ENCODE results near the gene ZNF428.
A peak's percentile ranks its signal among the peaks of the same experiment; 100 is the strongest.
"Not testable (repeated sequence)": the region's sequence is repeated elsewhere in the genome, so short reads cannot be mapped to it uniquely, and the experiment has no call there.

Gene ZNF428

DNA sequence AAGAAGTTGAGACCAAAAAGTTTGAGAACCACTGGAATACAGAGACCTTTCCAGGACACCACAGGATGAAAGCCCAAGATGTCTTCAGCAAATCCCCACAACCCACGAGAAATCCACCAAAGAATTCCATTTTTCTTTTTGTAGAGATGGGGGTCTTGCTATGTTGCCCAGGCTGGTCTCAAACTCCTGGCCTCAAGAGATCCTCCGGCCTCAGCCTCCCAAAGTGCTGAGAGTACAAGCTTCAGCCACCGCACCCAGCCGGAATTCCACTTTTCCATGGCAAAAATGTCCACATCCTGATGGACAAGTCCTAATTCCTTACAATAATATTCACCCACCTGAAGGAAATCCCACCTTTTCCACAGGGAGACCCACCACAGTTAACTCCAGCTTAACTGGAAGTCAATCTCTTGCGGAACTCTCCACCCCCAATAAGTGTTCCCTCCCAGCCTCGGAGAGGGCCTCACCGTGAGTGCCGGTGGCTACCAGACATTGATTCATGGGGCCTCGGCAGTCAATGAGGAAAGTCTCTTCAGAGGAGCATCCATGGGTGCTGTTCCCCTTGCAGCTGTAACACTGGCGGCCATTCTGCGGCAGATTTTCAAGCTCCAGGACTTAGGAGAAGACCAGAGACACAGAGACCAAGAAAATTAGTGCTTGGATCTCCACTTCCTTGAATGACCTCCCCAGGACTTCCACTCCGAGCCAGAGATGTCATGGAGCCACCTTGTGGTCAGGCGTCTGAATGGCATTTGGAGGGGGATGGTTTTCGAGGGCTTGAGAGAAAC, 32.5 kb upstream of the ZNF428 start:
- Histone ChIP-seq H3K36me3 (replicated peaks) (peaks cover 10% of the 10 kb centered on the region), H3K9me3 (no peaks in the 10 kb centered on the region), H3K4me1 (no peaks in the 10 kb centered on the region; the same call in 1 of the 2 replicates), H3K4me3 (no peak overlapping the region), H3K27me3 (ENCODE audit: low read depth) (no peaks in the 10 kb centered on the region)
- in situ Hi-C loops (cut with MboI; ENCODE audit: low sequenced_read_pairs), result loop anchor here (10.0 kb wide), 1 partner anchor 207 kb away; no protein-coding TSS in a partner anchor
- DNase-seq (ENCODE audit: low spot score in 2 of 2), result peak; percentile 61 to 74

GRCh38 chr19:43650276-43650675, 30.8 kb upstream of the ZNF428 start:
- not testable (repeated sequence) for H3K9me3 ChIP-seq; H3K4me1 ChIP-seq; H3K27me3 ChIP-seq (ENCODE audit: low read depth); H3K4me3 ChIP-seq; DNase-seq (ENCODE audit: low spot score in 2 of 2); H3K36me3 ChIP-seq (replicated peaks)
- in situ Hi-C loops (cut with MboI; ENCODE audit: low sequenced_read_pairs), result loop anchor here (10.0 kb wide), 1 partner anchor 205 kb away; no protein-coding TSS in a partner anchor

- Histone ChIP-seq H3K4me1 (no peaks in the 10 kb centered on the region; the same call in 1 of the 2 replicates), H3K27me3 (ENCODE audit: low read depth) (no peaks in the 10 kb centered on the region), H3K9me3 (no peaks in the 10 kb centered on the region), H3K36me3 (replicated peaks) (peaks cover 7% of the 10 kb centered on the region; the same call in 1 of the 2 replicates), H3K4me3 (no peak overlapping the region)
- in situ Hi-C loops (cut with MboI; ENCODE audit: low sequenced_read_pairs), result no loop called here
- no peak for DNase-seq (ENCODE audit: low spot score in 2 of 2)
Observed at GRCh38 chr19:43649514-43649913, 30.1 kb upstream of the ZNF428 start.

DNA sequence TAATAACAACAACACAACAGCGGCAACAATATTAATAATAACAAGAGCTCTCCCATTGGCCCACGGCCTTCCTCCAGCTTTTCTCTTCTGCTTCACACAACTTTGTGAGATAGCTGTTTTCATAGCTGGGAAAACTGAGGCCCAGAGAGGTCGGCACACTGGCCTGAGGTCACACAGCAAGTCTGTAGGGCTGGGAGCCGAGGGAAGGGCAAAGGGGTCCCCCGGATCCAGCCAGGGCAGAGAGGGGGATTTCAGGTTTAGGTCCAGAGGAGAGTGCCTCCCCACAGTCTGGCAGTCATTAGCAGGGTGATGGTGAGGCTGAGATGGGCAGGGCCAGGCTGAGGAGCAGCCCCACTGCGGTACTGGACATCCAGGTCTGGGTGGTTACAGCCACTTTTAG, 29.2 kb upstream of the ZNF428 start:
- in situ Hi-C loops (cut with MboI; ENCODE audit: low sequenced_read_pairs), result no loop called here
- Histone ChIP-seq H3K4me3 (no peak overlapping the region), H3K27me3 (ENCODE audit: low read depth) (no peaks in the 10 kb centered on the region), H3K36me3 (replicated peaks) (peaks cover 7% of the 10 kb centered on the region; the same call in 1 of the 2 replicates), H3K4me1 (no peaks in the 10 kb centered on the region; the same call in 1 of the 2 replicates), H3K9me3 (no peaks in the 10 kb centered on the region)
- DNase-seq (ENCODE audit: low spot score in 2 of 2), result no peak

GRCh38 chr19:43644181-43644580, 24.8 kb upstream of the ZNF428 start:
- no peak overlapping the region for H3K4me3 ChIP-seq
- no peak for DNase-seq (ENCODE audit: low spot score in 2 of 2)
- in situ Hi-C loops (cut with MboI; ENCODE audit: low sequenced_read_pairs), result no loop called here

GRCh38 chr19:43643326-43643725, 23.9 kb upstream of the ZNF428 start:
- no peaks in the 10 kb centered on the region for H3K27me3 ChIP-seq (ENCODE audit: low read depth)
- peaks cover 7% of the 10 kb centered on the region for H3K4me1 ChIP-seq
- H3K9me3 ChIP-seq, result no peaks in the 10 kb centered on the region
- no peak overlapping the region for H3K4me3 ChIP-seq
- in situ Hi-C loops (cut with MboI; ENCODE audit: low sequenced_read_pairs), result no loop called here
- no peaks in the 10 kb centered on the region; the same call in 1 of the 2 replicates for H3K36me3 ChIP-seq (replicated peaks)
- no peak for DNase-seq (ENCODE audit: low spot score in 2 of 2)

More at GRCh38 chr19:43644181-43644580, 24.8 kb upstream of the ZNF428 start:
- no peaks in the 10 kb centered on the region for H3K27me3 ChIP-seq (ENCODE audit: low read depth)
- H3K36me3 ChIP-seq (replicated peaks), result no peaks in the 10 kb centered on the region; the same call in 1 of the 2 replicates
- H3K9me3 ChIP-seq, result no peaks in the 10 kb centered on the region
- peaks cover 3% of the 10 kb centered on the region; the same call in 1 of the 2 replicates for H3K4me1 ChIP-seq

GRCh38 chr19:43642531-43642930, 23.1 kb upstream of the ZNF428 start:
- DNase-seq (ENCODE audit: low spot score in 2 of 2), result no peak
- H3K36me3 ChIP-seq (replicated peaks), result no peaks in the 10 kb centered on the region
- no peaks in the 10 kb centered on the region for H3K27me3 ChIP-seq (ENCODE audit: low read depth)
- peaks cover 7% of the 10 kb centered on the region for H3K4me1 ChIP-seq
- H3K9me3 ChIP-seq, result no peaks in the 10 kb centered on the region
- in situ Hi-C loops (cut with MboI; ENCODE audit: low sequenced_read_pairs), result no loop called here
- no peak overlapping the region for H3K4me3 ChIP-seq

- Histone ChIP-seq H3K4me1 (peaks cover 7% of the 10 kb centered on the region), H3K9me3 (no peaks in the 10 kb centered on the region), H3K36me3 (replicated peaks) (no peaks in the 10 kb centered on the region), H3K4me3 (no peak overlapping the region), H3K27me3 (ENCODE audit: low read depth) (no peaks in the 10 kb centered on the region)
- in situ Hi-C loops (cut with MboI; ENCODE audit: low sequenced_read_pairs), result no loop called here
- no peak for DNase-seq (ENCODE audit: low spot score in 2 of 2)
Observed at GRCh38 chr19:43641333-43641732, 21.9 kb upstream of the ZNF428 start.

DNA sequence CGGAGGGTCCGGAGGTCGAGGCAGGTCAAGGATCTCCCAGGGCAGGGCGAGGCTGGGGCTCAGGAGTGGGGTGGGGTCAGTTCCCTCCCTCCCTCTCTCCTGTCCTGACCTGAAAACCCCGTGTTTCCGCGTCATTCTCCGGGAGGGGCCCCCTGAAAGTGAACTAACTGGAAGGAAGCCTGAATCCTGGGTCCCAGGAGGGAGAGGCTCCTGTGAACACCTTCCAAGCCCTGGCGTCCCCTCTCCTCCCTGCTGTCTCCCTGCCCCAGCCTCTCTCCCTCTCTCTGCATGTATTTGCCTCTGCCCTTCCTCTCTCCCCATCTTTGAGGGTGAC, 21.0 kb upstream of the ZNF428 start:
- Histone ChIP-seq H3K27me3 (ENCODE audit: low read depth) (no peaks in the 10 kb centered on the region), H3K4me1 (peaks cover 7% of the 10 kb centered on the region), H3K9me3 (no peaks in the 10 kb centered on the region), H3K36me3 (replicated peaks) (no peaks in the 10 kb centered on the region), H3K4me3 (peak overlapping the region; percentile 41)
- no peak for DNase-seq (ENCODE audit: low spot score in 2 of 2)
- in situ Hi-C loops (cut with MboI; ENCODE audit: low sequenced_read_pairs), result no loop called here

- Histone ChIP-seq H3K36me3 (replicated peaks) (no peaks in the 10 kb centered on the region), H3K9me3 (no peaks in the 10 kb centered on the region), H3K4me3 (peak within 1 kb of the TSS; percentile 41), H3K4me1 (peaks cover 7% of the 10 kb centered on the region), H3K27me3 (ENCODE audit: low read depth) (no peaks in the 10 kb centered on the region)
- DNase-seq (ENCODE audit: low spot score in 2 of 2), result peak in 1 of 2 experiments; percentile 62
- in situ Hi-C loops (cut with MboI; ENCODE audit: low sequenced_read_pairs), result no loop called here
Observed at GRCh38 chr19:43639519-43640423, 20.3 kb upstream of the ZNF428 start, which contains the start of gene CADM4. CADM4 (minus strand) TSS chr19:43639850; CDS start chr19:43639790, 60 bp downstream.

- in situ Hi-C loops (cut with MboI; ENCODE audit: low sequenced_read_pairs), result no loop called here
- peak overlapping the region; percentile 37 for H3K4me3 ChIP-seq
- no peaks in the 10 kb centered on the region for H3K9me3 ChIP-seq
- H3K4me1 ChIP-seq, result peaks cover 7% of the 10 kb centered on the region
- no peaks in the 10 kb centered on the region for H3K27me3 ChIP-seq (ENCODE audit: low read depth)
- no peaks in the 10 kb centered on the region for H3K36me3 ChIP-seq (replicated peaks)
- DNase-seq (ENCODE audit: low spot score in 2 of 2), result no peak
Observed at GRCh38 chr19:43638995-43639518, 19.6 kb upstream of the ZNF428 start.

DNA sequence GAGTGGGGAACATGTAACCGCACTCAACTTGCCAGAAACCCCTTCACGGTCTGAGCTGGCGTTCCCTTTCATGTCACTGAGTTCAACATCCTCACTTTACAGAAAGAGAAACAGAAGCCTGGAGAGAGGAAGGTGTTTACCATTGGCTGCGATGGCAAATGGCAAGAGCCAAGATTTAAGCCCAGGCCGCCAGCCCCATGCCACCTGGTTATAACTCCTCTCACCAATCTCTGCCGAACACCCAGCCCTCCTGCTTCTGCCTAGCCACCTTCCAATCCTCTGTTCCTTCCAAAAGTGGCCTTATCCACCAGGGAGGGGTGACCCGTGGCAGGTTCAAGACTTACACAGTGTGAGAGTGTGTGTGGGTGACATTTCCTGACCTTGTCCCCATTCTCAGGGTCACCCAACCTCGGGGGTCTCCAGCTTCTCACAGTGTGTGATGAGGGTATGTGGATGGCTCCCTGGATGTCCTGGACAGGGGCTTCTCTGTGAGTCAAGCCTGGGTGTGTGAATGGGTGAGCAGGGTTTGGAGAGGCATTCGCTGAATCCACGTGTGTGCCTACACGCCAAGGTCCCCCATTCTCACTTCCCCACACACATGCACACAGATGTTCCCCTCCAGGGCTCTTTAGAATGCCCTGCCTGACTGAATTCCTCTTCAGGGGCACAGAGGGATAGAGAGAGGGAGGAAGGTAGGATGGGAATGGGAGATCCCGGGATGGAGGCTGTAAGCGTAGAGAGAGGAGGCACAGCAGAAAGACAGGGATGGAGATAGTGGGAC, 19.0 kb upstream of the ZNF428 start:
- Histone ChIP-seq H3K36me3 (replicated peaks) (no peaks in the 10 kb centered on the region), H3K4me3 (peak overlapping the region; percentile 37), H3K4me1 (peaks cover 7% of the 10 kb centered on the region), H3K27me3 (ENCODE audit: low read depth) (no peaks in the 10 kb centered on the region), H3K9me3 (no peaks in the 10 kb centered on the region)
- in situ Hi-C loops (cut with MboI; ENCODE audit: low sequenced_read_pairs), result no loop called here
- DNase-seq (ENCODE audit: low spot score in 2 of 2), result no peak

- Histone ChIP-seq H3K4me1 (peaks cover 7% of the 10 kb centered on the region), H3K4me3 (no peak overlapping the region), H3K36me3 (replicated peaks) (no peaks in the 10 kb centered on the region), H3K27me3 (ENCODE audit: low read depth) (no peaks in the 10 kb centered on the region), H3K9me3 (no peaks in the 10 kb centered on the region)
- in situ Hi-C loops (cut with MboI; ENCODE audit: low sequenced_read_pairs), result no loop called here
- no peak for DNase-seq (ENCODE audit: low spot score in 2 of 2)
Observed at GRCh38 chr19:43636121-43636683, 16.8 kb upstream of the ZNF428 start.
